T-helper 2 cell treated with Interferon-gamma antibody and Interleukin-4, amounts not matched to agents 5 μg/mL and 100 μg/mL, for 36 hours (primary cell): Measurements from ENCODE around the gene OXCT1.
A peak's percentile ranks its signal among the peaks of the same experiment; 100 is the strongest.
"Not testable (repeated sequence)": the region's sequence is repeated elsewhere in the genome, so short reads cannot be mapped to it uniquely, and the experiment has no call there.

ENCODE experiments used
- DNase-seq: peaks from one replicate; pipeline ENCODE4 v3.0.0; 2021; ENCODE audit warnings: low spot score
- H3K27ac Mint-ChIP-seq: one replicate; pipeline ENCODE4 v1.8.0; 2021; ENCODE audit warnings: mild to moderate bottlenecking, mixed read lengths
- H3K27me3 Mint-ChIP-seq: one replicate; pipeline ENCODE4 v1.8.0; 2021; ENCODE audit warnings: low read depth, mixed read lengths
- H3K36me3 Mint-ChIP-seq: one replicate; pipeline ENCODE4 v1.8.0; 2021; ENCODE audit warnings: low read depth, mixed read lengths
- H3K4me1 Mint-ChIP-seq: one replicate; pipeline ENCODE4 v1.8.0; 2021; ENCODE audit warnings: low read depth, mixed read lengths
- H3K4me3 Mint-ChIP-seq: one replicate; pipeline ENCODE4 v1.8.0; 2022; ENCODE audit warnings: mild to moderate bottlenecking, moderate library complexity, mixed read lengths
- H3K9me3 Mint-ChIP-seq: one replicate; pipeline ENCODE4 v1.8.0; 2021; ENCODE audit warnings: mixed read lengths

Gene OXCT1

DNA sequence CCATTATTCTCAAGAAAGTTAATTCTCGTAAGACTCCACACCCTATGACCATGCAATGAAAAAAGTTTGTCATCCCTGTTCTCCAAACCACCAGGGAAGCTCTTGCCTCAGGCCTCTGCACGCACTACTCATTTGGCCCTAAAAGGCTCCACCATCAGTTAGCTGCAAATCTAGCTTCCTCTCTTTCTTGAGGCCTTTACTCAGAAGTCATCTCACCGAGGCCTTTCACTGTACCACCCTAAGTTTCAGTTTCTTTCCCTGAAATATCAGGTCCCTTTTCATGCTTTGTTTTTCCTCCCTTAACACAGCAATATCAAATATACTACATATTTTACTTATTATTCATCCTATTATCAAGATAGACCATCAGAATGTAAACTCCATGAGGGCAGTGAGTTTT is 39.1 kb downstream of the OXCT1 start:
- no peaks in the 10 kb centered on the region for H3K9me3 Mint-ChIP-seq
- DNase-seq: no peak
- peaks cover 61% of the 10 kb centered on the region for H3K36me3 Mint-ChIP-seq
- H3K4me1 Mint-ChIP-seq: peaks cover 25% of the 10 kb centered on the region
- H3K27me3 Mint-ChIP-seq: no peaks in the 10 kb centered on the region
- H3K27ac Mint-ChIP-seq: peak overlapping the region; percentile 52
- no peak overlapping the region for H3K4me3 Mint-ChIP-seq

DNA sequence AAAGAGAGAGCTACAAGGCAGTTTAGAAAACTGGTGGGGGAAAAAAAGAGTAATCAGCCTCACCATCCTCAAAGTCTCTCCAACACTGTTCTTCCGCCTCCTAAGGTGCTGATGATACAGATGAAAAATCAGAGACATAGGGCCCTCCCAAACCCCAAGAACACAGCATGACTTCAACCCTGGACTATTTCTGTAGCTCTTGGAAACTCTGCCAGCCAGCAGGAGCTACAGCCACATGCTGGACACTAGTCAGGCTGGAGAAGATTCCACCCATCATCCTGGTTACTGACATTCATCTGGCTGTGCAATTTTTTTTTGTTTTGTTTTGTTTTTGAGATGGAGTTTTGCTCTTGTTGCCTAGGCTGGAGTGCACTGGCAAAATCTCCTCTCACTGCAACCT is 42.4 kb downstream of the OXCT1 start:
- no peak for DNase-seq
- peaks cover 13% of the 10 kb centered on the region for H3K4me1 Mint-ChIP-seq
- H3K27ac Mint-ChIP-seq: no peak overlapping the region
- H3K27me3 Mint-ChIP-seq: no peaks in the 10 kb centered on the region
- H3K4me3 Mint-ChIP-seq: no peak overlapping the region
- H3K9me3 Mint-ChIP-seq: no peaks in the 10 kb centered on the region
- H3K36me3 Mint-ChIP-seq: peaks cover 52% of the 10 kb centered on the region

DNA sequence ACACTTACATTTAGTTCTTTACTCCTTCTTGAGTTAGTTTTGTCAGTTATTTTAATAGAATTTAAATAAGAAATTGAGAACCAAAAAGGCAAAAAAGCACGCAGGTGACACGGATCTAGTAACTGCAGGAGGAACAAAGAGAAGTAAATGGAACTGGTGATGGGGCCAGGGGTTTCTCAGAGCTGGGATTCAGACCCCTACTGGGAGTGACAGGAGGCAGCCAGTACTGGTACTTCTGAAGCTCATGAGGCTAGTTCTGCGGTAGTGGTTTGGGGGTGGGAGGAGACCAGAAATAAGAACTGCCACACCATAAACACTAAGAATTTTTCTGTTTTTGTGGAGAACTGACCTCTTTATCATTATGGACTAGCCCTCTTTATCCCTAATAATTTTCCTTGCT is 48.2 kb downstream of the OXCT1 start:
- Mint-ChIP-seq H3K27ac (no peak overlapping the region), H3K9me3 (no peaks in the 10 kb centered on the region), H3K4me1 (peaks cover 4% of the 10 kb centered on the region), H3K36me3 (peaks cover 31% of the 10 kb centered on the region), H3K27me3 (no peaks in the 10 kb centered on the region), H3K4me3 (no peak overlapping the region)
- no peak for DNase-seq

DNA sequence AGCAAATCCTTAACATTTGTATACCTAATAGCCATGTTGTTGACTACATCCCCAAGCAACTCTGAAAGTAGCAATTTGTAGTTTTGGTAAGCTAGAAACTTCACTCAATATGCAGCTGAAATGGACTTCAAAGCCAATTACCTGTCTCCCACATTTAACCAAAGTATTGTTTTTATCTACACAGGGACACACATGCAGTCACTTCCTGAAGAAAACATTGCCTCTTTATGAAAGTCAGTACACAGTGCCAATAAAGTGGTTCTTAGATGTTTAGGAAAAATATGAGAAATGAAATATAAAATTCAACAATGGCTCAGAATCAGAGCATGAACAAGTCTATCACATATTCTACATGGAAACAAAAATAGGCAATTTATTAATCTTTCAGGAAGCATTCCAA is 49.2 kb downstream of the OXCT1 start:
- Mint-ChIP-seq H3K27me3 (no peaks in the 10 kb centered on the region), H3K27ac (no peak overlapping the region), H3K9me3 (no peaks in the 10 kb centered on the region), H3K4me1 (peaks cover 4% of the 10 kb centered on the region), H3K4me3 (no peak overlapping the region), H3K36me3 (peaks cover 29% of the 10 kb centered on the region)
- no peak for DNase-seq

DNA sequence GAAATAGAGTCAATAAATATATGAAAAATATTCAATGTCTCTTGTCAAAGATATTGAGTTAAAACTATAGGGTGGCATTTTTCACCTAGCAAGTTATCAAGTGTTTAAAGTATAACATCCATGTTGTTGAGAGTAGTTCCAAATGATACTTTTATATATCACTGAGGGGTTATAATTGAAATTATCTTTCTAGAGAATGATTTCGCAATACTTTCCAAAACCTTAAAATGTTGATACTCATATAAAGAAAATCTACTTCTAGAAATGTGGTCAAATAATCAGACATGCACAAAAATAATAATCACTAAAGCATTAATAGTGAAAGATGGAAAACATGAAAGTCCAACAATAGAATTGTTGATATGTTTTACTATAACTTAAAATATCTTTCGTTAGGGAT is 50.1 kb downstream of the OXCT1 start:
- Mint-ChIP-seq H3K36me3 (peaks cover 26% of the 10 kb centered on the region), H3K27me3 (no peaks in the 10 kb centered on the region), H3K4me1 (peaks cover 6% of the 10 kb centered on the region), H3K4me3 (no peak overlapping the region), H3K27ac (no peak overlapping the region), H3K9me3 (no peaks in the 10 kb centered on the region)
- no peak for DNase-seq

DNA sequence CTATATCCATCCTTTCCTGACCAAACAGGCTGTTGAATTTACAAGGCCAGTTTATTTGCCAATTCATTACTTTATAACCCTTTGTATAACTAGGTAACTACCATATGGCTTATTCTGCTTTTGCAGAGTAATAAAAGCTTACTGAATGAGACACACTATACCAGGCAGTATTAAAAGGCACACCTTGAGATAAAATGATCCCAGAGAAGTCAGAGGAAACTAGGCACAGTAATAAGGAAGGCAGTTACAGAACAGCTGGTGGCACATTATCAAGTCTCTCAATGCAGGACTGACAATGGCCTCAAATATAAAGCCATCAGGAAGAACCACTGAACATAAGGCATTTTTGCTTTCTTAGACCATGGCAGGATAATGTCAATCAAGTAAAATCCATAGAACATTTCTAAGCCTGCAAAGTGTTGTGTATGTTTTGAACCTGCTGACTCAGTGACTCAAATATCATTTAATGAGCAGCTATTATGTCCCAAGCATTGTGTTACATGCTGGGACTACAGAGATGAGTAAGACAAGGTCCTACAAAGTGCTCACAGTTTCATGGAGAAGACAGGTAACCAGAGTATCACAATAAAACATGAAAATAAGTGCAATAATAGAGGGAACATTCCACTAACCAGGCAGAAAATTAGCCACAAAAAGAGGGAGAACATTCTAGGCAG is 52.5 kb downstream of the OXCT1 start:
- H3K4me3 Mint-ChIP-seq: no peak overlapping the region
- H3K9me3 Mint-ChIP-seq: peaks cover 4% of the 10 kb centered on the region
- no peak for DNase-seq
- H3K27ac Mint-ChIP-seq: no peak overlapping the region
- peaks cover 28% of the 10 kb centered on the region for H3K36me3 Mint-ChIP-seq
- no peaks in the 10 kb centered on the region for H3K27me3 Mint-ChIP-seq
- H3K4me1 Mint-ChIP-seq: peaks cover 13% of the 10 kb centered on the region

DNA sequence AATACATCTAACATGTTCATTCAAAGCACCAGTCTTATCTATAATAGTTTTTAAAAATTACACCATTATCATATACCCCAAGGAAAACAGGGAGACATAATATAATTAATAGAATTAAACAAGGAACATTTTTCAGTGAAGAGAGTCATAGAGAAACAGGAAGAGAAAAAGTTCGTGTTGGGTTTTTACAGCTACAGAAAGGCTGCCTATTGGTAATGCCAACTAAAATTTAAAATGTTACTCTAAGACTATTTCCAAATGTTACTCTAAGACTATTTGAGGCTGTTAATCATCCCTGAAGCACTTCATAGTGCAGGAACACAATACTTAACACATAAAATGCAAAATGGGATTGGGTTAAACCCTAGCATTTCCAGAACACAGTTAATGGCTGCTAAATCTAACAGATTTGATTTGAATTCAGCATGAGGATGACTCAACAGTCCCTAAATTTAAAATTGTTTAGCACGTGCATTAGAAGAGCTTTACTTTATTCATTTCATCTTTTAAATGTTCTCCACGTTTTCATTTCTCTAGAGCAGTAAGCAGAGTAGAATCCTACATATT is 54.5 kb downstream of the OXCT1 start:
- Mint-ChIP-seq H3K4me3 (no peak overlapping the region), H3K9me3 (peaks cover 4% of the 10 kb centered on the region), H3K27ac (no peak overlapping the region), H3K4me1 (peaks cover 22% of the 10 kb centered on the region), H3K27me3 (no peaks in the 10 kb centered on the region), H3K36me3 (peaks cover 19% of the 10 kb centered on the region)
- DNase-seq: no peak

DNA sequence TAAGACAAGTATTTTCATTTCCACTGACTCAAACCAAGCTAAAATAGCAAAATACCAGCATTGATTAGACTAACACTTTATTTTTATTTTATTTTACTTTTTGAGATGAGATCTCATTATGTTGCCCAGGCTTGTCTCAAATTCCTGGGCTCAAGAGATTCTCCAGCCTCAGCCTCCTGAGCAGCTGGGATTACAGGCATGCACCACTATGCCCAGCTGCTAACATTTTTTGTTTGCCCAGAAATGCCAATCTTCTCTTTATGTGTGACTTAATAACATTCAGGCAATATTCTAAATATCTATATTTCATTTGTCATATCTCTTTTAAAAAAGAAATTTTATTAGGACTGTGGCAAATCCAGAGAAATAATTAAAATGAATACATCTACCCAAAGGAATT is 55.0 kb downstream of the OXCT1 start:
- Mint-ChIP-seq H3K4me1 (peaks cover 25% of the 10 kb centered on the region), H3K27me3 (no peaks in the 10 kb centered on the region), H3K9me3 (peaks cover 4% of the 10 kb centered on the region), H3K27ac (no peak overlapping the region), H3K4me3 (no peak overlapping the region), H3K36me3 (peaks cover 19% of the 10 kb centered on the region)
- no peak for DNase-seq

DNA sequence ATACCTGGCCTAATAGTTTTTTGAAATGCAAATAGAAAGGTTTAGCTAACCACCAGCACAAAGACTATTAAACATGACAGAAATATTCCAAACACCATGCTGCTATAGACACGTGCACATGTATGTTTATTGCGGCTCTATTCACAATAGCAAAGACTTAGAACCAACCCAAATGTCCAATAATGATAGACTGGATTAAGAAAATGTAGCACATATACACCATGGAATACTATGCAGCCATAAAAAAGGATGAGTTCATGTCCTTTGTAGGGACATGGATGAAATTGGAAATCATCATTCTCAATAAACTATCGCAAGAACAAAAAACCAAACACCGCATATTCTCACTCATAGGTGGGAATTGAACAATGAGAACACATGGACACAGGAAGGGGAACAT is 55.9 kb downstream of the OXCT1 start:
- H3K36me3 Mint-ChIP-seq: peaks cover 19% of the 10 kb centered on the region
- H3K27me3 Mint-ChIP-seq, H3K27ac Mint-ChIP-seq, DNase-seq, H3K4me3 Mint-ChIP-seq, H3K9me3 Mint-ChIP-seq: not testable (repeated sequence)
- peaks cover 34% of the 10 kb centered on the region for H3K4me1 Mint-ChIP-seq

DNA sequence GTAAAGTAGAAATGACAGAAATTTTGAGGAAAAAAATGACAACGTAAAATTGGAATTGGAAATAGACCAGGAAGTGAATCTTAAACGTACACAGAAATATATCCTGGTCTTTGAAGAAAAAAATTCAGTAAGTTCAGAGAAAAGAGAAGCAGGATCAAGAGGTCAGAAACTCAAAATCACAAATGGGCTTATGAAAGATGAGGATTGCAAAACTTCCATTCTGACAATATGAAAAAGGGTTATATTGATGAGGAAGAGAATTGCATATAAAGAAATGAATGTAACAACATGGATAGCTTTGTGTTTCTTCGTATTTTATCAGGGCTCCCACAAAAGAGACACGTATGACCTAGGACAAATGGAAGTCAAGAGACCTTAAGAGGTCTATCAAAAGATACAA is 58.1 kb downstream of the OXCT1 start:
- no peak for DNase-seq
- Mint-ChIP-seq H3K9me3 (peaks cover 4% of the 10 kb centered on the region), H3K4me1 (peaks cover 40% of the 10 kb centered on the region), H3K27ac (peak overlapping the region; percentile 29), H3K27me3 (no peaks in the 10 kb centered on the region), H3K4me3 (no peak overlapping the region), H3K36me3 (peaks cover 19% of the 10 kb centered on the region)

DNA sequence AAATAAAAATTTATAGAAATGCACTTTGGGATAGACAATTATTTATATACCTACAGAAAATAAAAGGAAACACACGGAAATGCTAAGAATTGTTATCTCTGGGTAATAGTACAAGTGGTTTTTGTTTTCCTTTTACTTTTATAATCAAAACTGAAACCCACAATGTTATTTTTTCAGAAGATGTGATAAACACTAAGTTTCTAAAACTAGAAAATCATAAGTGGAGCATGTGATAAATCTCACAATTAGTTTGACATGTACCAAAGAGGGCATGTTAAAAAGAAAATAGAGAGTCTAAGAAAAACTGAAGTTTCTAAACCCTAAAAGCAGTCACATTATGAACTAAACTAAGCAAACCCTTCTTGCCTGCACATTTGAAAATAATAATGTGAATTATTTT is 61.1 kb downstream of the OXCT1 start:
- H3K27ac Mint-ChIP-seq: peak overlapping the region; percentile 38
- H3K4me3 Mint-ChIP-seq: no peak overlapping the region
- no peaks in the 10 kb centered on the region for H3K9me3 Mint-ChIP-seq
- peaks cover 38% of the 10 kb centered on the region for H3K4me1 Mint-ChIP-seq
- no peaks in the 10 kb centered on the region for H3K27me3 Mint-ChIP-seq
- no peak for DNase-seq
- peaks cover 27% of the 10 kb centered on the region for H3K36me3 Mint-ChIP-seq

DNA sequence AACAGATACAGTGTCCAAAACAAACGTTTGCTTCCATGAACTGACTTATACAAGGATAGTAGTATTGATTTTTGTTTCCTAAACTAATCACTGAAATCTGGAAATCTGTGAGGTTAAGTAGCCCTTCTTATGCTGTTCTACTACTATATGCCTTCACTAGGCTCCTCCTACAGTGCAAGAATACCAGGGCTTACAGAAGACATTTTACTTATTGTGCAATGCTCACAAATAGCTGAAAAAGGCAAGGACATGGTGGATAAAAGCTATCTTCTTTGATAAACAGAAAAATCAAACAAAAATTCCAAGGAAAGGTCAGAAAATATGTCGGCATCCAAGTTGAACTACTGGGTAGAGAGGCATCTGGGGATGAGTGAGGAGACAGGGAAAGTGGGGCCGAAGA is 61.9 kb downstream of the OXCT1 start:
- no peaks in the 10 kb centered on the region for H3K9me3 Mint-ChIP-seq
- H3K36me3 Mint-ChIP-seq: peaks cover 32% of the 10 kb centered on the region
- no peak for DNase-seq
- no peak overlapping the region for H3K27ac Mint-ChIP-seq
- H3K4me1 Mint-ChIP-seq: peaks cover 35% of the 10 kb centered on the region
- no peaks in the 10 kb centered on the region for H3K27me3 Mint-ChIP-seq
- no peak overlapping the region for H3K4me3 Mint-ChIP-seq

DNA sequence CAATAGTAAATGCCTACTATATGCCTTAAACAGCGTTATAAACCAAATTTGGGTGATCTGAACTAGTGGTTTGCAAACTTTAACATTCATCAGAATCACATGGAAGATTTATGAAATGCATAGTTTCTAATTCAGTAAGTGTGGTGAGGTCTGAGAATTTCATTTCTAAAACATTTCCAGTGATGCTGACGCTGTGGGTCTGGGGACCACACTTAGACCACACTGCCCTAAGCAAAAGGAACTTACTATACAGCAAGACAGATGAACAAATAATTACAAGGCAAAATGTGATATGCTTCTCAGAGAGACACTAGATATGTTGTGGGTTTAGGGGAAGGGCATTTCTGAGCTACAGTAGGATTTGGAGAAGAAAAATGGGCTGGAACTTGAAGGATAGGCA is 72.6 kb downstream of the OXCT1 start:
- Mint-ChIP-seq H3K9me3 (no peaks in the 10 kb centered on the region), H3K27me3 (no peaks in the 10 kb centered on the region), H3K36me3 (peaks cover 45% of the 10 kb centered on the region), H3K4me3 (no peak overlapping the region), H3K27ac (no peak overlapping the region), H3K4me1 (peaks cover 4% of the 10 kb centered on the region)
- peak; percentile 15 for DNase-seq

DNA sequence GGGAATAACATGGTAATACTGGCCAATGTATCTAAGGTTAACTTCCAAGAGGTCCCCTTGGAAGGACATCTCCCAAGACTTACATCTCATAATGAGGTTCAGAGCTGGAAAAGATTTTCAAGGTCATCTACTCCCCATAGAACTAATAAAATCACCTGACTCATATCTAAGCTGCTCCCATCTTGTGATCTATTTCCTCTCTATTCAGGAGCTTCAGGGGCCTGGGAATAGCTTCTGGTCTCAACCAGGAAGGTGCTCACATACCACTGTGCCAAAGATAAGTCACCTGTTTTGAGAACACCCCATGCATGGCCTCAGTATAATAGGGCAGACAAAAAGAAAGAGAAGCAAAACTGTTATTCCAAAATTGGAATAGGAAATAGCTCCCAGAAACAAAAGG is 74.2 kb downstream of the OXCT1 start:
- no peaks in the 10 kb centered on the region for H3K27me3 Mint-ChIP-seq
- peaks cover 45% of the 10 kb centered on the region for H3K36me3 Mint-ChIP-seq
- H3K4me1 Mint-ChIP-seq: peaks cover 4% of the 10 kb centered on the region
- no peak overlapping the region for H3K4me3 Mint-ChIP-seq
- no peak for DNase-seq
- no peaks in the 10 kb centered on the region for H3K9me3 Mint-ChIP-seq
- no peak overlapping the region for H3K27ac Mint-ChIP-seq

DNA sequence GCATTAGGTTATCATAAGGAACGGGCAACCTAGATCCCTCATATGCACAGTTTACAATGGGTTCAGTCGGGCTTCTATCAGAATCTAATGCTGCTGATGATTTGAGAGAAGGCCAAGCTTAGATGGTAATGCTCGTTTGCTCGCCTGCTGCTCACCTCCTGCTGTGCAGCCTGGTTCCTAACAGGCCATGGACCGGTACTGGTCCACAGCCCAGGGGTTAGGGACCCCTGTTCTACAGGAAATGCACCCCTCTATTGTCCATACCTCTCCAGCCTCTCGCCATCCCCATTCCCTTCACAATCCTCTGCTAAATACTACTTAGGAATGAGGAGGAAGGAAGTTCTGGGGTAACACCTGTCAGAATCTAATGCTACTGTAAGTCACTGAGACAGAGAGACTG is 75.1 kb downstream of the OXCT1 start:
- Mint-ChIP-seq H3K4me1 (peaks cover 4% of the 10 kb centered on the region), H3K9me3 (no peaks in the 10 kb centered on the region), H3K27me3 (no peaks in the 10 kb centered on the region), H3K36me3 (peaks cover 37% of the 10 kb centered on the region), H3K27ac (no peak overlapping the region), H3K4me3 (no peak overlapping the region)
- DNase-seq: no peak
